ENCODE measurements around the gene FHL2.

DNA sequence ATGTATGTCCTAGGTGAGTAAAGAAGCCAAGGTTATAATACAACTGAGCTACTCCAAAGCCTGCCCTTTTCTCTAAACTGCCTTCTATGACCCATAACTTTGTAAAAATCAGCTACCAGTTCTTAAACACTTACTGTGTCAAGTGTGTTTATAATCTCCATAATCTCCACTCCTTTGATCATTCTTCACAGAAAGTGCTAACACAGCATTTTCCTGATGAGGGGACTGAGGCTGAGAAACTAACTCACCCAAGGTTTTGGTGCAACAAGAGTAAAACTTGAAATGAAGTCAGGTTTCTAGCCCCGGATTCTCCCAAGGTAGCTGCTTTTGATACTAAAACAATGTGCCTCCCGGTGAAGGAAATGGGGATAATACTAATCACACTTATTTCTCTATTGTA is 63.4 kb downstream of the FHL2 start:
- TF ChIP-seq MYC (IDR thresholded peaks at IDR 0.05; ENCODE audit: low read depth, low read length) (no peak), POLR2AphosphoS5 (IDR thresholded peaks at IDR 0.05; ENCODE audit: insufficient read depth, low read depth, low read length) (no peak), EZH2 (IDR thresholded peaks at IDR 0.05; ENCODE audit: borderline replicate concordance, low read depth, low read length, severe bottlenecking) (no peak), POLR2A (IDR thresholded peaks at IDR 0.05; ENCODE audit: low read depth, low read length) (no peak), JUN (IDR thresholded peaks at IDR 0.05; ENCODE audit: borderline replicate concordance, insufficient read depth, insufficient read length, low read depth) (no peak), FOS (IDR thresholded peaks at IDR 0.05; ENCODE audit: borderline replicate concordance, insufficient read depth, low read length) (no peak), GATA2 (IDR thresholded peaks at IDR 0.05; ENCODE audit: insufficient read depth, insufficient read length, low read depth, low read length) (no peak)
- TF ChIP-seq, protein P1, sequence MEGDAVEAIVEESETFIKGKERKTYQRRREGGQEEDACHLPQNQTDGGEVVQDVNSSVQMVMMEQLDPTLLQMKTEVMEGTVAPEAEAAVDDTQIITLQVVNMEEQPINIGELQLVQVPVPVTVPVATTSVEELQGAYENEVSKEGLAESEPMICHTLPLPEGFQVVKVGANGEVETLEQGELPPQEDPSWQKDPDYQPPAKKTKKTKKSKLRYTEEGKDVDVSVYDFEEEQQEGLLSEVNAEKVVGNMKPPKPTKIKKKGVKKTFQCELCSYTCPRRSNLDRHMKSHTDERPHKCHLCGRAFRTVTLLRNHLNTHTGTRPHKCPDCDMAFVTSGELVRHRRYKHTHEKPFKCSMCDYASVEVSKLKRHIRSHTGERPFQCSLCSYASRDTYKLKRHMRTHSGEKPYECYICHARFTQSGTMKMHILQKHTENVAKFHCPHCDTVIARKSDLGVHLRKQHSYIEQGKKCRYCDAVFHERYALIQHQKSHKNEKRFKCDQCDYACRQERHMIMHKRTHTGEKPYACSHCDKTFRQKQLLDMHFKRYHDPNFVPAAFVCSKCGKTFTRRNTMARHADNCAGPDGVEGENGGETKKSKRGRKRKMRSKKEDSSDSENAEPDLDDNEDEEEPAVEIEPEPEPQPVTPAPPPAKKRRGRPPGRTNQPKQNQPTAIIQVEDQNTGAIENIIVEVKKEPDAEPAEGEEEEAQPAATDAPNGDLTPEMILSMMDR (IDR thresholded peaks at IDR 0.05; ENCODE audit: extremely low read depth in 1 of 2, insufficient read depth in 1 of 2, low read depth in 1 of 2, low read length in 2 of 2) = no peak
- TF ChIP-seq, protein P2, sequence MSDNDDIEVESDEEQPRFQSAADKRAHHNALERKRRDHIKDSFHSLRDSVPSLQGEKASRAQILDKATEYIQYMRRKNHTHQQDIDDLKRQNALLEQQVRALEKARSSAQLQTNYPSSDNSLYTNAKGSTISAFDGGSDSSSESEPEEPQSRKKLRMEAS (IDR thresholded peaks at IDR 0.05; ENCODE audit: insufficient read depth, insufficient read length) = no peak

All from endothelial cell of umbilical vein (primary cell).